Stimulated activated CD4-positive, alpha-beta T cell treated with anti-CD3 and anti-CD28 coated beads, Interleukin-12 subunit alpha, Interleukin-12 subunit beta, amount 100 ng/mL, for 48 hours (primary cell): Measurements from ENCODE around the gene MPDZ.

Experiments
- DNase-seq, 3 donors: peaks; one replicate each; pipeline ENCODE4 v3.0.0-alpha.2; 2020; ENCODE audit warnings: low read depth in 2 of 3, low spot score in 1 of 3

MPDZ gene

DNA sequence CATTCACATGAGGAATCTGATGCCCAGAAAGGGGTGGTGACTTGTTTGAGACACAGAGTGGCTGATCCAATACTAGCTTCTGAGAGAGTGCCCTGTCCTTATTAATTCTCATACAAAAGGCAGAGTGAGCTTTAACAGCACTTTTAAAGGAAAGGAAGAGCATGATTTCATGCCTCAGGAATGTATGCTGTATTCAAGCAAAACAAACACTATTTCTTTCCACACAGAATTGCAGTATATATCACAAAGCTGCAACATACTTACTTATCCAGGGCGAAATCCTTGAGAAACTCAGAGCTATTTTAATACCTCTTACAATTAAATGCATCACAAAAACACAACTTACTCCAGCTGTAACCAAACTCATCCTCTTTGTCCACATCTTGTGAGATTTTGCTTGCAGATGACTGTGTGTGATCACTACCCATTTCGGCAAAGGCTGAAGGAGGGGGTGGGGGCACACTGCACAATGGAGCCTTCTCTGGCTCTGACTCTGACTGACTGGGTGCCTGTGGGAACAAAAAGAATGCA lies 139.8 kb downstream of the MPDZ start:
- DNase-seq = no peak

DNA sequence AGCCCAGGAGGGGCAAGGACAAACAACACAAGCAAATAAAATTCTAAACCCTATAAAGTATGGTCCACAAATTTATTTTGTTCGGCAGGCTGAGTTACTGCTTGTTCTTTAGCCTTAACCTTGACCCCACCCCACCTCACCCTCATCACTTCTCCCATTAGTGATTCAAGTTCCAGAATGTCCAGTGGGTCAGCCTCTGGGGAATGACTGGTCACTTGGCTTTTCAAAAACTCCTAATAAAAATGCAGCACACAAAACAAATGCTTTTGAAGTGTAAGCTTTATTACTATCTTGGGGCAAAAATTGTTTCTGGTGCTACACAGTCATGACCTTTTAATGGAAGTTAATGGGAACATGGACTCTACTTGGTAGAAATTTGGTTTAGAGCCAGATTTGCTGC lies 142.1 kb downstream of the MPDZ start:
- DNase-seq = no peak

DNA sequence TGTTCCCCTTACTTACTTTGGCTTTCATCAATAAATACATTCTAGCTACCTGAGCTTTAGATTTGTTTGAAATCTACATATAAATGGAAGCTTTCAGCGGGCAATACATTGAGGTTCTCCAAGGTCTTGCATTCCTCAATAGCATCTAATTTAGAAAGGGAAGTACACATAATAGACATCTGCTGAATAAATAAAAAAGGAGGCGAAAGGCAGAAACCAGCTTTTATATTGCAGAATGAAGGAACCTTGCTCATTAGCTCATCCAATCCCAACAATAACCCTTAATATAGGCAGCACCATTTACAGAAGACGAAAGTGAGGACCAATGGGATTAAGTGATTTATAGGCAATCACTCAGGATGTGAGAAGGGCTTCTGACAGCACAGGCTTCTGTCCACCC lies 147.5 kb downstream of the MPDZ start:
- no peak for DNase-seq

DNA sequence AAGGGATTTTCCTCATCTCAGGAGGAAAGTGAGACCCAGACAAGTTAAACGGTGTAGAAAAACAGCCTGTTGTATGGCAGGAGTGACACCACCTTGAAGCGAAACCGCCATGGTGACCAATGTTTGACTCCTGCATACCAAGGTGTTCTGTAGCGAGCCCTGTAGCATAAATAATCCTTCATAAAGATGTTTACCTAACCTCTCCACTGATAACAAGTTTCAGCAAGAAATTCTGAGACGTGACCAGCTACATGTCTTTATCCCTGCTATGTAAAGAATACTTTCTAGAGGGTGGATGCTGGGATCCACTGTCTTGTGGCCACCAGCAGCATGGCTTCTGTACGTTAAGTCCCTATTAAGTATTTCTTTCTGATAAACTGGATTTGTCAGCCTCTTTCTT lies 148.1 kb downstream of the MPDZ start:
- DNase-seq = no peak

DNA sequence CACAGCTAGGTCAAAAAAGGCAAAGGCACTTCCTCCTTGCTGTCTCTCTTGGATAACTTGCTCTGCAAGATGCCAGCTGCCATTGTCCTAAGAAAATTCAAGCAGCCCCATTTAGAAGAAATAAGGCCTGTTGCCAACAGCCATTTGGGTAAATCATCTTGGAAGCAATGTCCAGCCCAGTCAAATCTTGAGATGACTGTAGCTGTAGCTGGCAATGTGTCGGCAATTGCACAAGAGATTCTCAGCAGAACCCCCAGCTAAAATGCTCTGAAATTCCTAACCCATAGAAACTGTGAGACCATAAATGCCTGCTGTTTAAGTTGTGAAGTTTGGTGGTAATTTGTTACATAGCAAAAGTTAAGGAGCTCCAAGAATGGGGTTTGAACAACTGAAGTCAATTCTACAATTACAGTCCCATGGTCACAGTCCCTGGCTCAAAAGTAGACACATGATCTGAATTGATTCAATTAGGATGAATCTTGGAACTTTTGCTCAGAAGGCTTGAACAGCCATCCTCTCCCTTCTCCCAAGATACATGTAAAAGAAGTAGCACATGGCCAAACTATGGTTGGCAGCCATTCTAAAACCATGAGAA lies 151.1 kb downstream of the MPDZ start:
- DNase-seq = no peak

DNA sequence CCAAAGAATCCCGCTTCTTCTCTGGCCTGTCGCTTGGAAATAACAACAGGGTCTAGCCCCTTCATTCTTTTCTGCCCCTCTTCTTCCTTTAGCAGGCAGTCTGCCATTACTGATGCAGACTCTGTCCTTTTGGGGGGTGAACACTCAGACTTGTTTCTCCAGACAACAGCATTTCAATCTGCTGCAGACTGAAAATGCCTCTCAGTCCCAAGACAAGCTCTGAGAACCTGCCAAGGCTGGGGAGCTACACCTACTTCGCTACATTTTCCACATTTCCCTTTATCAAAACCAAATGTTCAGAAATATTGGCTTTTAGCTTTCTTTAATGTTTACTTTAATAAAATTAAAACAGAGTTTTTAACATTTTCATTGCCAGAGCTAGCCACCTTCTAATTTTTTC lies 152.4 kb downstream of the MPDZ start:
- no peak for DNase-seq

DNA sequence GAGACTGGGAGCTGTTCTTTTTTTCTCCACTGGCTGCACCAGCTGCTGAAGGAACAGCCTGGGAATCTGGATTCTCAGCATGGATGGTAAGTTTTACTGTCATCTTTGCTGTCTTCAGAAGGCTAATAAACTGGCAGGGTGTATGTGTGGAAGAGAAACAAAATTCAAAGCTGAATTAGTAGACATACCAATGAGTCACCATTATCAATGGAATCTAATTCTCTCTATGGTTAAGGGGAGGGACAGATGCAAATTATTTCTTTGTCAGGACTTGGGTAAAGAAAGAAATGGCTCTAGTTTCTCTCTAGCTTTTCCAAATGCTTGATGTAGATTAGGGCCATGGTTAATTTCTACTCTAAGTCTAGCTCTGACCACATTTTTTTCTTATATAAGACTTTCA lies 154.2 kb downstream of the MPDZ start:
- DNase-seq = no peak

DNA sequence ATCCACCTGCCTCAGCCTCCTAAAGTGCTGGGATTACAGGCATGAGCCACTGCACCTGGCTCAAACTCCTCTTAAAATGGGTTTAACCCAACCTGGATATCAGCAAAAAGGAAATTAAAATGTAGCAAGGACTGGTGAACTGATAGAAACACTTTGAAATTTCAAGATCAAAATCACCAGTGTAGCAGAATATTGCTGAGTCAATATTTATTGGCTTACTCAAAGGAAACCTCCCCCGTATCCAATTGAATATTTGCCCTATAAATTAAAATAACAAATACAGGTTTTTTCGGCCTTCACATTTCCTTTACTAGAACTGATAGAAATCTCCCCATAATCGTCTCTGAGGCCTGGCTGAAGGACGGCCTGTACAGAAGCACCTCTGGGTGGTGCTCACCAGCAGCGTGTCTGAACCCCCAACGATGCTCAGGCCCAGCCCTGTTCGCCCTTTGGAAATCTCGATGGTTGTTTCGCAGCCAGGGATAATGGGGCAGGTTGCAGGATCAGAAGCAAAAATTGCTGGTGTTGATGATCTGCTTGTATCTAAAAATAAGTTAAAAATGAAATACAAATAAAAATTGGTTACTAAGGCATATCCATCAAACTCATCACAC lies 156.6 kb downstream of the MPDZ start:
- DNase-seq = no peak

DNA sequence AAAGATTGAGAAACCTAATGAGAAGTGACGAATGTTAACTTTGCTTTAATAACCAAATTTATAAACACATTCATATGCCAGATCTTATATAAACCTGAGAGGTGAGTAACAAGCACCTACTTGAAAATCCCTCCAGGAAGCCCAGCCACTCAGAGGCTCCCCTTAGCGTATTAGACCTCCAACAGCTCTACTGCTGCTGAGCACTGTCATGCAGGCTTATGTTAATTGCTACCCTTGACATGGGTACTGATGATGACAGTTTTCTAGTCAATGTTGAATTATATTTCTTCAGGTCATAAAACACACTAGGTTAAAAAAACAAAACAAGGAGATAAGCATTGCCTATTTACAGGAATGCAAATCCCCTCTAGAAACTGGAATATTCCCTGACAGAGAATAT lies 161.2 kb downstream of the MPDZ start:
- no peak for DNase-seq

DNA sequence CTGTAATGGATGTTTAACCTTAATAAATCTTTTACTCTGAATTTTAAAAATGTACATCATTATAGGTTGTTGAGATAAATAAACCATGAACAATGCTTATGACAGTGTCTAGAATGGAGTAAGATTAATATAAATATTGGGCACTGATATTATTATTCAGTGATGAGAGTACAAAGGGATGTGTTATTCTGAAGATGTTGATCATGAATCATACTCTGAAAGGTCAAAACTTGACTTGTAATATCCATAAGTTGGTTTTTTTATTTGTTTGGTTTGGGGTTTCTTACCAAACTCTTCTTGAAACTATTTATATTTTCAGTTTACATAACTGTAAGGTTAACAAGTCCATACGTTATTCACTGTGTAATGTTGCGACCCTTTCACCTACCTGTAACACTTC lies 163.2 kb downstream of the MPDZ start:
- no peak for DNase-seq

DNA sequence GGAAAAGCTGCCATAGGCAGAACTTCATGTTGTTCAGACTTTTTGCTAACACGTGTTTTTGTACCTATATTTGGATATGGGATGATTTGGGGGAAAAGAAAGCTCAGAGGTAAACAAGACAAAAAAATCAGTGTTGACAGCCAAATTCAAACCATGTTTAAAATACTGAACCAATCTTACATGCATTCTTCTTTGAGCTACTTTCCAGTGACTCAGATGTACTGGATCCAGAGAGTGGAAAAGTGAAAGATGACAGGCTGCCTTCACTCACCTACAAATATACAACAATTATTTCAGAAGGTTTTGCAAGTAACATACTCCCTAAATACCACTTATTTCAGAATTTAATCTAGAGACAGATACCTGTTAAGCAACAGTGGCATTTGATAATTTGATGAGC lies 165.7 kb downstream of the MPDZ start:
- no peak for DNase-seq

DNA sequence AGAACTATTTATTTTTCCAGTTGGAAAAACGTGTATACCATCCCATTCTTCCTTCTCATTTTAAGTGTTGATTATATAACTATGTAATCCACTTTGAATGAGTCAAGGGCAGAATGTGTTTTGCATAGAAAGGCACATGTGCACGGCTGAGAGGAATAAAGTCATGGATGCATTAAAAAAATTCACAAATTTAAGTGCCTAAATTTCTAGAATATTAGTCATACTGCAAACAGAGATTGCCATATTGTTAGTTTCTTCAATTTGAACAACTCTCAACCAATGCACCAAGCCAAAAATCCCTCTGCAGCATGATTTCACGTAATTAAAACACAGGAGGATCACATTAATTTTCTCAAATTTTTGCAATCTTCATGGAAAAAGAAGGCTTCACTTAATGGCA lies 166.3 kb downstream of the MPDZ start:
- DNase-seq = no peak

DNA sequence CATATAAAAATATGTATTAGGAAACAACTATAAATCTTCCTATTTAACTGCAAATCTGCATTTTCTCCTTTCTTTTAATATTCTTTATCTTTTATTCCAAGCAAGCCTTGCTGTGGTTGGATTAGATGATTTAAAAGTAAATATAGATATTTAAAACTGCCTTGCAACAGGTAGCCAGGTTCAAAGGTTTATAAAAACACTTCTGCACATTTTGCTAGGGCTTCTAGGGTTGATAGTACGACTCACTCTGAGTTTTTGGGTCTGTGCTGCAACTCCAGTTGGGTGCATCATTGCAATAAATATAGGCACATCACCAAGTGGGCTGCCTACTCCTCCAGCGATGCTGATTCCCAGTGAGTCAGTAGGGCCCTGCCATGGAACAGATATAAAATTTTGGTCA lies 167.7 kb downstream of the MPDZ start:
- no peak for DNase-seq

DNA sequence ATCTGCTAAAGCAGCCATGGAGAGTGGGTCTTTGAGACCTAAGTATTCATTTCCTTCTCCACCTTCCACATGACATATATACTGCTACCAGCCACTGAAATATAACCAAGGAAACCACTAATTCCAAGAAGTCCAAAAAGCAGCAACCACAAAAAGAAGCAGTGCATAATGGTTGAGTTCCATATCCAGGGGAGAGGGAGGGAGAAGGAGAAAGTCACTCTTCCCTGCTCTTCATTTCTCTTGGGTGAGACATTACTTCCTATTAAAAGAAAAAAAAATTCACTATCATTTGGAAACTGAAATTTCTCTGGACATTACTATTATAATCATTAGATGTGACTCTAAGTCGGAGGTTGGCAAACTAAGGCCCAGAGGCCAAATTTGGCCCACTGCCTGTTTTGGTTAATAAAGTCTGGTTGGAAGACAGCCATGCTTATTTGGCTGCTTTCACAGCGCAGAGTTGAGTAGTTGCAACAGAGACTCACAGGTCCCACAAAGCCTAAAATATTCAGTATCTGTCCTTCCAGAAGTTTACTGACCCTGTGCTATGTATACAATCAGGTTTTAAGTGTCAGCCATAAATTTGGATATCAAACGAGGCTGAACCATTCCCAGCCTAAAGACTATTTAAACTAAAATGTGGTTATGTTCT lies 168.6 kb downstream of the MPDZ start:
- DNase-seq = no peak

DNA sequence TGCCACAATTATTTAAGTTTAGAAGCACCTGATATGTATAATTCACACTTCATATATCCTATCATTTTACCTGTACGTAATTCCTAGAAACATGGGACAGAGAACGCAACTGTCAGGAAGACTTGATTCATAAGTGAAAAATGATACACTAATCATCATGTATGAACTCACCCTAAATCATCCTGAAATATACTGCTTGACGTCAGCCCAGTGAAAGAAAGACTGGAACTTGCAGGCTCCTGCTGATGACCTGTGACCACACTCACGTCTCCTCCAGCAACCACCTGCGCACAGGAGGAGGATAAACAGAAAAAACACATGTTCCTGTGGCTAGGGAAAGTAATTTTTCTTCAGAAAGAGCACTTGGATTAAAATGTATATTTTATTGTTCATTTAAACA lies 169.7 kb downstream of the MPDZ start:
- DNase-seq = no peak

DNA sequence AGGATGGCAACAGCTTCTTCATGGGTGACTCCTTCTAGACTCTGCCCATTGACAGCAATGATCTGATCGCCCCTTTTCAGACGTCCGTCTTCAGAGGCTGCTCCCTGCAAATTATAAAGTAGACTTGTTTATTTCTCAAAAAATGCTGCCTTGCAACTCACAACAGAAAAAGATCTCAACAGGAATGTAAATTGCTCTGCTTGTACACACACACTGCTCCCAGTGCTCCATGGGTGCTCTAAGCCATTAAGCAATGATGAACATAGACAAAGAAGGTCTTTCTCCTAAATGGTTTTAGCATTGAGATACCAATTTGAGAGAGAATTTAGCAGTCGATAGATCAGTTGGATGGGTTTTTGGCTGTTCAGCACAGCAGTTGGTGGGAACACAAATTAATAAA lies 172.5 kb downstream of the MPDZ start:
- DNase-seq = no peak

DNA sequence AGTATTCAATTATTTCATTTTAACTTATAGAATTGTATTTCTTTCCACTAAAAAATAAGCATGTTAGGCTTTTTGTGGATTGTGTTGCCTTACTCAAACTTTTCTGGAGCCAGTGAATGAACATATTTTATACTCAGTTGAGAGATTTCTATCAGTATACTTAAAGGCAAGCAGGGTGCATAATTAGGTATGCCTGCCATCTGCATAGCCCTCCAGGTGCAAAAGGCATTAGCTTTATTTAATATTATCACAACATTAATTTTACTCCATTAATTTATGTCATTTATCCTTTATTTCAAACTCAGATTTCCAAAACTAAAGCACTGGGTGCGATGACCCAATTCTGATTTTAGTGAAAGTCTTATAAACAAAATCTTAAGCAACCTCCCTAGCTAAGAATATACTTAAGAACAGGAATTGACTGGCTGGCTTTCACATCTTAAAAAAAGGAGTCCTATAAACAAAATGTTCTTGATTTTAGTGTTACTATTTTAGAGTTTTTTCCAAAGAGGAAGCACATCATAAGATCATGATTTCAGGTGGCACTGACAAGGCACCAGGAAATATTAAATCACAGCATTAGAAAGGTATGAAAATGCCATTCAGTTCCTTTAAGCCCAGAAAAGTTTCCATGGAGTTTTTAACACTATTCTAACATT lies 178.4 kb downstream of the MPDZ start:
- DNase-seq = no peak

DNA sequence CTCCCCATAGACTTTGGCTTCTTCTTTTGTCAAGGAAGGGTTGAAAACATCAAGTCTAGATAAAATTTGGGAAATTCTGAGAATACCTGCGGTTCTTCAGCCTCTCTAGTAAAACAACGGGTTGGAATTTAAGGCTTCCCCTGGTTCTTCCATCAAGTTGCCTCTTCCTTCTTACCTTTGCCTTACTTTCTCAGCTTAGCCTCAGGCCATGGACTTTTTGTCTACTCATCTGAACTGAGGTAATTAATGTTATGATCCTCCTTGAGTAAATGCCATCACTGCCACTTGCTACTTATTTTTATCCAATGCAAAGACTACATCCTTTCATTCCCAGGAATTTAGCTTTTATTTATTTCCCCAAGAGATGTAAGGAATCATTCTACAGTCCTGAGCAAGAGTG lies 184.4 kb downstream of the MPDZ start:
- no peak for DNase-seq

DNA sequence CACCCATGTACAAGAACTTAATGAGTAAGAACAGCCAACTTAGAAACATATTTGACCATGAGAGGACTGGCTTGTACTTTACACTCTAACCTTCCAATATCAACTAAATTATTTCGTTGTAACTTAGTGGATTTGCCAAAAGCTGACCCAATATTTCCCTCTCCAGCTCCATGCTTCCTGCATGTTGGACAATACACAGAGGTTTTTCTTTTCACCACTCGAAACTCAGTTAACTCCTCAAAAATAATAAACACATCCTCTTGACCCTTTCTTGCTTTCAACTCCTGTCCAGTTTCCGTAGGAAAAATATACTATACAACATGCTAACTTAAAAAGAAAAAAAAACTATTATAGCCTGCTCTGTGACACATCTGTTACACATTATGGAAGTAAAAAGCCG lies 188.9 kb downstream of the MPDZ start:
- DNase-seq = no peak

DNA sequence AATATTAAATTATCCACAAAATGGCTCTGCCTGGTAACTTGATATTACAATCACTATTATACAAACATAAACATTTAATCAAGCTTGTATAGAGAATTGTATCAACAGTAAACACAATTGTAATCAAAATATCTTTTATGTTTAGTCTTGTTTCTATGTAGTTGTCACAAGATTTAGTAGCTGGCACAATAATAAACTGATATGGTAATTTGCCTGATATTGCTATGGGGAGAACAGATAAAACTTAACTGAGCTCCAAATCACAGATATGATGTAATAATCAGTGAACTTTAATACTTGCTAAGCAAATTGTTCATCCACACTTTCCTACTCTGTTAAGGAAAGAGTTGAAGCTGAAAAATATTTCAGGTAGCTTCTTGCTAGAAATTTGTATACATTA lies 189.8 kb downstream of the MPDZ start:
- no peak for DNase-seq

DNA sequence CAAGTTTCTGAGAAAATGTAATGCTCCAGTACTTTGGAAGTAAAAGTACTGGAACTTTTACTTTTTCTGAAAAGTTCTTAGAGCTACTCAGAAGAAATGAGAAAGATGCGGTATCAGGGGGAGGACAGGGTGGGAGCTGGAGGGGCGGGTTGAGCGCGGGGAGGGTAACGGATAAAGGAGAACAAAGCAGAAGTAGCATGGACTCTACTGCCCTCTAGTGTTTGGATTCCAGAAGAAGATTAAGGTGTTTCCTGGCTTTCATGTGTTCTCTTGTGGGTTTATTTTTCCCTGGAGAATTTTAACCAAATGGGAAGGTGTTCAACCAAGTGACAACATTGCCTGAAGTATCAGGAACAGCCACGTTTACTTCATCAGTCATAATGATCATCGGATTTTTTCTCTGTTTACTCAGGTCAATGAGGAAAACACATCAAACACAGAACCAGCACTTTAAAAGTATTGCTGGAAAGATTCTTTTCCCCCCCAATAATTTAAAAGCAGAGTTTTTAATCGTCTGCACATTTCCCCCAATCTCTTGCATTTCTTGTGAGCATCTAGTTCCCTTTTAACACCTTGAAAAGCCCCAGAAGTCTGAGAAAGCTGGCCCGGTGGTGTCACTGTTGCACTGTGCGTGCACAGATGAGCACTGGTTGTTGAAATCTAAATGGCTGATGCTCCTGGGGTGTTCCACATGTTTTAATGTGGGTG lies 190.6 kb downstream of the MPDZ start:
- peak in 1 of 3 donors; percentile 2 for DNase-seq
